ENCODE results near the gene VKORC1L1.
"Not testable (repeated sequence)": the region's sequence is repeated elsewhere in the genome, so short reads cannot be mapped to it uniquely, and the experiment has no call there.

The VKORC1L1 gene

GRCh38 chr7:65989694-65990080 is 116.8 kb downstream of the VKORC1L1 start:
- H3K27me3 ChIP-seq (ENCODE audit: control insufficient read depth, insufficient read depth, low read length), result no peaks in the 10 kb centered on the region
- no peak overlapping the region for H3K9ac ChIP-seq (ENCODE audit: low read length)
- no peaks in the 10 kb centered on the region for H3K9me3 ChIP-seq (ENCODE audit: control insufficient read depth, low read length)
- no peaks in the 10 kb centered on the region for H3K36me3 ChIP-seq (ENCODE audit: control insufficient read depth, insufficient read depth, low read length)
- H3K4me3 ChIP-seq (ENCODE audit: low read length), result no peak overlapping the region
- no peaks in the 10 kb centered on the region for H3K4me1 ChIP-seq (ENCODE audit: control insufficient read depth, insufficient read depth, low read length)

- H3K9me3 ChIP-seq (ENCODE audit: control insufficient read depth, low read length); H3K27me3 ChIP-seq (ENCODE audit: control insufficient read depth, insufficient read depth, low read length); H3K4me3 ChIP-seq (ENCODE audit: low read length); H3K9ac ChIP-seq (ENCODE audit: low read length); H3K36me3 ChIP-seq (ENCODE audit: control insufficient read depth, insufficient read depth, low read length); H3K4me1 ChIP-seq (ENCODE audit: control insufficient read depth, insufficient read depth, low read length): not testable (repeated sequence)
Observed at GRCh38 chr7:65991829-65992228, 119.0 kb downstream of the VKORC1L1 start.

- Histone ChIP-seq H3K4me3 (ENCODE audit: low read length) (no peak overlapping the region), H3K9ac (ENCODE audit: low read length) (no peak overlapping the region), H3K9me3 (ENCODE audit: control insufficient read depth, low read length) (no peaks in the 10 kb centered on the region), H3K36me3 (ENCODE audit: control insufficient read depth, insufficient read depth, low read length) (no peaks in the 10 kb centered on the region), H3K27me3 (ENCODE audit: control insufficient read depth, insufficient read depth, low read length) (no peaks in the 10 kb centered on the region), H3K4me1 (ENCODE audit: control insufficient read depth, insufficient read depth, low read length) (no peaks in the 10 kb centered on the region)
Observed at GRCh38 chr7:65992526-65992925, 119.7 kb downstream of the VKORC1L1 start.

GRCh38 chr7:65994984-65995383 is 122.1 kb downstream of the VKORC1L1 start:
- not testable (repeated sequence) for H3K36me3 ChIP-seq (ENCODE audit: control insufficient read depth, insufficient read depth, low read length); H3K27me3 ChIP-seq (ENCODE audit: control insufficient read depth, insufficient read depth, low read length); H3K9ac ChIP-seq (ENCODE audit: low read length); H3K9me3 ChIP-seq (ENCODE audit: control insufficient read depth, low read length); H3K4me3 ChIP-seq (ENCODE audit: low read length); H3K4me1 ChIP-seq (ENCODE audit: control insufficient read depth, insufficient read depth, low read length)

GRCh38 chr7:66000823-66001417 is 128.0 kb downstream of the VKORC1L1 start:
- H3K27me3 ChIP-seq (ENCODE audit: control insufficient read depth, insufficient read depth, low read length); H3K4me3 ChIP-seq (ENCODE audit: low read length); H3K9me3 ChIP-seq (ENCODE audit: control insufficient read depth, low read length); H3K4me1 ChIP-seq (ENCODE audit: control insufficient read depth, insufficient read depth, low read length); H3K36me3 ChIP-seq (ENCODE audit: control insufficient read depth, insufficient read depth, low read length); H3K9ac ChIP-seq (ENCODE audit: low read length): not testable (repeated sequence)

GRCh38 chr7:66005115-66005671 is 132.3 kb downstream of the VKORC1L1 start:
- H3K36me3 ChIP-seq (ENCODE audit: control insufficient read depth, insufficient read depth, low read length); H3K9ac ChIP-seq (ENCODE audit: low read length); H3K4me3 ChIP-seq (ENCODE audit: low read length); H3K4me1 ChIP-seq (ENCODE audit: control insufficient read depth, insufficient read depth, low read length); H3K9me3 ChIP-seq (ENCODE audit: control insufficient read depth, low read length); H3K27me3 ChIP-seq (ENCODE audit: control insufficient read depth, insufficient read depth, low read length): not testable (repeated sequence)

- H3K4me3 ChIP-seq (ENCODE audit: low read length), result no peak overlapping the region
Observed at GRCh38 chr7:66007232-66007631, 134.4 kb downstream of the VKORC1L1 start.

More at GRCh38 chr7:66007232-66007631, 134.4 kb downstream of the VKORC1L1 start:
- no peaks in the 10 kb centered on the region for H3K27me3 ChIP-seq (ENCODE audit: control insufficient read depth, insufficient read depth, low read length)
- no peaks in the 10 kb centered on the region for H3K9me3 ChIP-seq (ENCODE audit: control insufficient read depth, low read length)
- no peak overlapping the region for H3K9ac ChIP-seq (ENCODE audit: low read length)
- no peaks in the 10 kb centered on the region for H3K4me1 ChIP-seq (ENCODE audit: control insufficient read depth, insufficient read depth, low read length)
- no peaks in the 10 kb centered on the region for H3K36me3 ChIP-seq (ENCODE audit: control insufficient read depth, insufficient read depth, low read length)

All from mucosa of stomach (tissue), 1 donor.